Measurements from ENCODE around the gene IRF9.

The IRF9 gene

DNA sequence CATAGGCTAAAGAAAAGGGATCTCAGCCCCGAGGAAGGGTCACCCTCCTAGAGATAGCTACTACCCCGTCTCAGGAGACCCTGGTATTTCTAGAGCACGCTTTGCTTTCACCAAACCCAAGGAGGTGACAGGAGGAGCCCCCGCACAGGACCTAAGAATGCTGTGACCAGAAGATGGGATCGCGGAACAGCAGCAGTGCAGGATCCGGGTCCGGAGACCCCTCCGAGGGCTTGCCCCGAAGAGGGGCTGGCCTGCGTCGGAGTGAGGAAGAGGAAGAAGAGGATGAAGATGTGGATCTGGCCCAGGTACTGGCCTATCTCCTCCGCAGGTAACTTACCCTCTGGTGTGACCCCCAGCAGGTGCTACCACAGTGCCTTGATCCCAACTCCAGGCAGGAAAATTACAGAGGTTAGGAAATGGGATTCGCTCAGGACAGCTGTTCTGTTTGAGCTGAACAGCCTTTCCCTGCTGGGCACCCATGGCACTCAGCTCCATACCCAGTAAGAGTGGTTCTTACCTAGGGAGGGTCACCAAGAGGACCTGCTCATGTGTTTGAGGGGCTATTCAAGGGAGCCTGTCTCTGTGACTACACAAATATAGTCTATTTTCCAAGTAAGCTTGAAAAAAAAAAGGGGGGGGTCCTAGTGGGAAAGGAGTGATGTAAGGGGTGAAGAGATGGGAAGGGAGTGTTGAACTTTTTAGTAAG is 45.5 kb upstream of the IRF9 start:
- peaks cover 34% of the 10 kb centered on the region for H3K36me3 Mint-ChIP-seq (ENCODE audit: low read depth)
- H3K9me3 Mint-ChIP-seq = no peaks in the 10 kb centered on the region
- TF ChIP-seq, protein P1, sequence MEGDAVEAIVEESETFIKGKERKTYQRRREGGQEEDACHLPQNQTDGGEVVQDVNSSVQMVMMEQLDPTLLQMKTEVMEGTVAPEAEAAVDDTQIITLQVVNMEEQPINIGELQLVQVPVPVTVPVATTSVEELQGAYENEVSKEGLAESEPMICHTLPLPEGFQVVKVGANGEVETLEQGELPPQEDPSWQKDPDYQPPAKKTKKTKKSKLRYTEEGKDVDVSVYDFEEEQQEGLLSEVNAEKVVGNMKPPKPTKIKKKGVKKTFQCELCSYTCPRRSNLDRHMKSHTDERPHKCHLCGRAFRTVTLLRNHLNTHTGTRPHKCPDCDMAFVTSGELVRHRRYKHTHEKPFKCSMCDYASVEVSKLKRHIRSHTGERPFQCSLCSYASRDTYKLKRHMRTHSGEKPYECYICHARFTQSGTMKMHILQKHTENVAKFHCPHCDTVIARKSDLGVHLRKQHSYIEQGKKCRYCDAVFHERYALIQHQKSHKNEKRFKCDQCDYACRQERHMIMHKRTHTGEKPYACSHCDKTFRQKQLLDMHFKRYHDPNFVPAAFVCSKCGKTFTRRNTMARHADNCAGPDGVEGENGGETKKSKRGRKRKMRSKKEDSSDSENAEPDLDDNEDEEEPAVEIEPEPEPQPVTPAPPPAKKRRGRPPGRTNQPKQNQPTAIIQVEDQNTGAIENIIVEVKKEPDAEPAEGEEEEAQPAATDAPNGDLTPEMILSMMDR (IDR thresholded peaks at IDR 0.05) = no peak
- peak; percentile 27 for DNase-seq
- H3K27ac Mint-ChIP-seq = peak overlapping the region; percentile 51
- H3K4me3 Mint-ChIP-seq = peak overlapping the region; percentile 98
- peaks cover 17% of the 10 kb centered on the region for H3K4me1 Mint-ChIP-seq
- H3K27me3 Mint-ChIP-seq (ENCODE audit: low read depth, poor library complexity) = peaks cover 10% of the 10 kb centered on the region

DNA sequence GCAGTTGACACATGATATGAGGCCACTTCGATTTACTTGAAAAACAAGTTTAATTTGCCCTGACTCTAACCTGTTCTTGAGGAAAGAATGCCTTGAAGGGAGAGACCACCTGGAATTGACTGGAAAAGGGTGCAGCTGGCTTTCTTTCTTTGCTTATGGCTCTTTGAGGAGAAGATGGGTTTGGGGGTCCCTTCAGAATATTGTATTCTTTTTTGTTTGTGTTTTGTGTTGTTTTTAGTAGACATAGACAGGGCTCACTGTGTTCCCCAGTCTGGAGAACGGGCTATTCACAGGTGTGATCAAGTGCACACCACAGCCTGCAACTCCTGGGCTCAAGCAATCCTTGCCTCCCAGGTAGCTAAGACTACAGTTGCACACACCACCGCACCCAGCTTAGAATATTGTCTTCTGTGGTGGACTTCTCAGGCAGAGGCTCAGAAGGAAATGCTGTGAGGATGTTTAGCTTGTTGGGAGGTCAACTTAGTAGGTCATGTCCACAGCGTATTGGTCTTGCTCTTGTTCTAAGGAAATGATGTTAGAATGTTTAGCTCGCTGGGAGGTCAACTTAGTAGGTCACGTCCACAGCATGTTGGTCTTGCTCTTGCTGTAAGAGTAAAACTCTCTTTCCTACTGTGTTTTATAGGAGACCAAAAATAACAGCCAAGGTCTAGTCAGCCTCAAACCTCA is 44.8 kb upstream of the IRF9 start:
- Mint-ChIP-seq H3K27ac (no peak overlapping the region), H3K27me3 (ENCODE audit: low read depth, poor library complexity) (peaks cover 10% of the 10 kb centered on the region), H3K36me3 (ENCODE audit: low read depth) (peaks cover 40% of the 10 kb centered on the region), H3K4me3 (peak overlapping the region; percentile 98), H3K4me1 (peaks cover 17% of the 10 kb centered on the region), H3K9me3 (no peaks in the 10 kb centered on the region)
- DNase-seq = no peak
- TF ChIP-seq, protein P1 (IDR thresholded peaks at IDR 0.05) = no peak

DNA sequence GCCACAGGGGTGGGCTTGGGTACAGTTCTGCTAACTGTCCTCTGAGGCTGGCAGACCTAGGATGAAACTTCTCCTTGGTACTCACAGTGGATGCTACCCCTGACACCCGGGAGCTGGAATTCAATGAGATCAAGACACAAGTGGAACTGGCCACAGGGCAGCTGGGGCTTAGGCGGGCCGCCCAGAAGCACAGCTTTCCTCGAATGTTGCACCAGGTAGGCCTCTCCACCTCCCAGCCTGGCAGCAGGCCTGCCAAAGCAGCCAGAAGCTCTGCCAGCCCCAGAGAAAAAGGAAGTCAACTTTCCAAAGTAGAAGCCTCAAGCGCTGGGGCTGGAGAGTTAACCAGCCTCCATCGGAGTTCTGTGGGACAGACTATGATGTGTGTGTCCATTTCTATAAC is 43.9 kb upstream of the IRF9 start:
- Mint-ChIP-seq H3K4me3 (no peak overlapping the region), H3K36me3 (ENCODE audit: low read depth) (peaks cover 45% of the 10 kb centered on the region), H3K4me1 (peaks cover 17% of the 10 kb centered on the region), H3K9me3 (no peaks in the 10 kb centered on the region), H3K27me3 (ENCODE audit: low read depth, poor library complexity) (peaks cover 14% of the 10 kb centered on the region), H3K27ac (no peak overlapping the region)
- TF ChIP-seq, protein P1 (IDR thresholded peaks at IDR 0.05) = no peak
- no peak for DNase-seq

DNA sequence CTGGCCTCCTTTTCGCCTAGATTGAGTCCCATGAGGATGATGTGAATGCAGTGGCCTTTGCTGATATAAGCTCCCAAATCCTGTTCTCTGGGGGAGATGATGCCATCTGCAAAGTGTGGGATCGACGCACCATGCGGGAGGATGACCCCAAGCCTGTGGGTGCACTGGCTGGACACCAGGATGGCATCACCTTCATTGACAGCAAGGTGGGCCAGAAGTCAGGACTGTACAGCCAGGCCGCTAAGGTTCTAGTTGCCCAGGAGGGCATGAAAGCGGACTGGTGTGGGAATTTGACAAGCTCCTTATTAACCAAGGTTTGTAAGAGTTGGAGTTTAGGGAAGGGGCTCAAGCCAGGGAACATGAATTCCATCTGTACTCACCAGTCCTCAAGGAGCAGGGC is 41.4 kb upstream of the IRF9 start:
- H3K4me3 Mint-ChIP-seq = no peak overlapping the region
- peaks cover 17% of the 10 kb centered on the region for H3K4me1 Mint-ChIP-seq
- TF ChIP-seq, protein P1 (IDR thresholded peaks at IDR 0.05) = no peak
- no peak for DNase-seq
- H3K9me3 Mint-ChIP-seq = no peaks in the 10 kb centered on the region
- H3K36me3 Mint-ChIP-seq (ENCODE audit: low read depth) = peaks cover 51% of the 10 kb centered on the region
- peaks cover 14% of the 10 kb centered on the region for H3K27me3 Mint-ChIP-seq (ENCODE audit: low read depth, poor library complexity)
- H3K27ac Mint-ChIP-seq = no peak overlapping the region

DNA sequence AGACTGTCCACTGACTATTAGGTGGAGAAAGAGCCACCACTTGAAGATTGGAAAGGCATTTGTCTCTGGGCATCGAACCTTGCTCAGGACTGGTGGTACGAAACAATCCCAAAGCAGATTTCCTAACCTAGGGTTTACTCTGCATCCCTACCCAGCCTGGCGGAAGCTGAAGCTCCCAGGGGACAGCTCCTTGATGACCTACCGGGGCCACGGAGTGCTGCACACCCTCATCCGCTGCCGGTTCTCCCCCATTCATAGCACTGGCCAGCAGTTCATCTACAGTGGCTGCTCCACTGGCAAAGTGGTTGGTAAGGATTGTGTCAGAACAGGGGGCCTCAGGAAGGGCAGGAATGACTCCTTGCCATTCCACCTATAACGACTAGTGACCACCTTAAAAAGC is 39.9 kb upstream of the IRF9 start:
- H3K27ac Mint-ChIP-seq = no peak overlapping the region
- peaks cover 56% of the 10 kb centered on the region for H3K36me3 Mint-ChIP-seq (ENCODE audit: low read depth)
- no peak for DNase-seq
- H3K4me3 Mint-ChIP-seq = no peak overlapping the region
- TF ChIP-seq, protein P1 (IDR thresholded peaks at IDR 0.05) = no peak
- H3K4me1 Mint-ChIP-seq = peaks cover 5% of the 10 kb centered on the region
- peaks cover 4% of the 10 kb centered on the region for H3K27me3 Mint-ChIP-seq (ENCODE audit: low read depth, poor library complexity)
- no peaks in the 10 kb centered on the region for H3K9me3 Mint-ChIP-seq
